Vagina (tissue), 2 donors: ENCODE results near the gene GABRA5. TPM values are rescaled to one million over a fixed set of nuclear protein-coding genes. Genes with fewer than 3 reads are reported as not detected.

Experiments used
- DNase-seq, 2 donors: peaks; one replicate each; pipeline ENCODE4 v3.0.0-alpha.2; 2017; ENCODE audit errors: extremely low spot score in 2 of 2
- H3K27ac ChIP-seq: fragments of 200-600 bp; sonication (generic); one replicate; pipeline ENCODE4 v1.5.1; 2019
- H3K27me3 ChIP-seq: fragments of 200-600 bp; sonication (generic); one replicate; pipeline ENCODE4 v1.5.1; 2019
- H3K36me3 ChIP-seq, 2 donors: fragments of 200-600 bp; sonication (generic); one replicate each; pipeline ENCODE4 v1.5.1; 2017 to 2019
- H3K4me1 ChIP-seq: fragments of 200-600 bp; sonication (generic); one replicate; pipeline ENCODE4 v1.5.1; 2019
- H3K4me3 ChIP-seq, 2 donors: fragments of 200-600 bp; sonication (generic); 1 replicate in 1 of 2; 2 replicates in 1 of 2; pipeline ENCODE4 v1.5.1; 2016 to 2019
- H3K9me3 ChIP-seq: fragments of 200-600 bp; sonication (generic); one replicate; pipeline ENCODE4 v1.5.1; 2019
- CTCF ChIP-seq, 3 experiments: fragments of 450-650 bp in 2 of 3; fragments of 200-600 bp in 1 of 3; sonication (generic) in 1 of 3; IDR thresholded peaks; one replicate each; pipeline ENCODE4 v1.5.1; 2017 to 2019; ENCODE audit warnings: antibody characterized with exemption in 3 of 3, mild to moderate bottlenecking in 2 of 3, moderate library complexity in 2 of 3
- POLR2A ChIP-seq, 2 donors: fragments of 450-650 bp; IDR thresholded peaks; one replicate each; pipeline ENCODE4 v1.6.1; 2017; ENCODE audit warnings: antibody characterized with exemption in 2 of 2, mild to moderate bottlenecking in 2 of 2, moderate library complexity in 2 of 2
- POLR2AphosphoS5 ChIP-seq, 2 donors: sonication (generic); formaldehyde crosslinking; IDR thresholded peaks; one replicate each; pipeline ENCODE4 v1.9.0; 2017; ENCODE audit warnings: antibody characterized with exemption in 2 of 2, mild to moderate bottlenecking in 2 of 2, low read depth in 1 of 2; ENCODE audit not compliant: insufficient read depth in 1 of 2
- intact Hi-C: fragments of 100-400 bp; cut with DNase I; formaldehyde crosslinking; loops from one replicate; pipeline ENCODE4 v1.15.1; 2023
- total RNA-seq: library from RNA; depleted of rRNA; stranded (reverse); fragments of >200 nt; gene quantifications from one replicate; pipeline ENCODE4 v1.2.3, GENCODE V29; 2016

The GABRA5 gene
- total RNA-seq, 1 donor from 2014 or later: not detected

GRCh38 chr15:26939398-26939797 is 72.5 kb downstream of the GABRA5 start:
- Histone ChIP-seq H3K27me3 (no peaks in the 10 kb centered on the region), H3K9me3 (no peaks in the 10 kb centered on the region), H3K36me3 (no peaks in the 10 kb centered on the region), H3K4me1 (no peaks in the 10 kb centered on the region), H3K4me3 (no peak overlapping the region), H3K27ac (no peak overlapping the region)
- no peak for TF ChIP-seq POLR2A (IDR thresholded peaks at IDR 0.05)
- no peak for TF ChIP-seq CTCF (IDR thresholded peaks at IDR 0.05)
- no peak for TF ChIP-seq POLR2AphosphoS5 (IDR thresholded peaks at IDR 0.05; ENCODE audit: insufficient read depth in 1 of 2, low read depth in 1 of 2)
- intact Hi-C loops: no loop called here
- DNase-seq: no peak

- Histone ChIP-seq H3K36me3 (no peaks in the 10 kb centered on the region), H3K4me3 (no peak overlapping the region), H3K27me3 (no peaks in the 10 kb centered on the region), H3K9me3 (no peaks in the 10 kb centered on the region), H3K4me1 (no peaks in the 10 kb centered on the region), H3K27ac (no peak overlapping the region)
- intact Hi-C loops: no loop called here
- TF ChIP-seq POLR2A (IDR thresholded peaks at IDR 0.05) (no peak), POLR2AphosphoS5 (IDR thresholded peaks at IDR 0.05; ENCODE audit: insufficient read depth in 1 of 2, low read depth in 1 of 2) (no peak), CTCF (IDR thresholded peaks at IDR 0.05) (no peak)
- no peak for DNase-seq
Measured at GRCh38 chr15:26941489-26941888, 74.6 kb downstream of the GABRA5 start.

GRCh38 chr15:26943866-26944265 is 77.0 kb downstream of the GABRA5 start:
- Histone ChIP-seq H3K9me3 (no peaks in the 10 kb centered on the region), H3K36me3 (no peaks in the 10 kb centered on the region), H3K4me1 (no peaks in the 10 kb centered on the region), H3K4me3 (no peak overlapping the region), H3K27me3 (no peaks in the 10 kb centered on the region), H3K27ac (no peak overlapping the region)
- intact Hi-C loops: no loop called here
- TF ChIP-seq CTCF (IDR thresholded peaks at IDR 0.05): no peak
- no peak for TF ChIP-seq POLR2A (IDR thresholded peaks at IDR 0.05)
- no peak for TF ChIP-seq POLR2AphosphoS5 (IDR thresholded peaks at IDR 0.05; ENCODE audit: insufficient read depth in 1 of 2, low read depth in 1 of 2)
- no peak for DNase-seq

- Histone ChIP-seq H3K4me3 (no peak overlapping the region), H3K27me3 (no peaks in the 10 kb centered on the region), H3K4me1 (no peaks in the 10 kb centered on the region), H3K27ac (no peak overlapping the region), H3K9me3 (no peaks in the 10 kb centered on the region), H3K36me3 (no peaks in the 10 kb centered on the region)
- no peak for TF ChIP-seq CTCF (IDR thresholded peaks at IDR 0.05)
- TF ChIP-seq POLR2A (IDR thresholded peaks at IDR 0.05): no peak
- TF ChIP-seq POLR2AphosphoS5 (IDR thresholded peaks at IDR 0.05; ENCODE audit: insufficient read depth in 1 of 2, low read depth in 1 of 2): no peak
- DNase-seq: no peak
- intact Hi-C loops: no loop called here
Measured at GRCh38 chr15:26945046-26945445, 78.2 kb downstream of the GABRA5 start.

GRCh38 chr15:26950001-26950400 is 83.1 kb downstream of the GABRA5 start:
- TF ChIP-seq CTCF (IDR thresholded peaks at IDR 0.05) (no peak), POLR2AphosphoS5 (IDR thresholded peaks at IDR 0.05; ENCODE audit: insufficient read depth in 1 of 2, low read depth in 1 of 2) (no peak), POLR2A (IDR thresholded peaks at IDR 0.05) (no peak)
- Histone ChIP-seq H3K9me3 (no peaks in the 10 kb centered on the region), H3K4me1 (no peaks in the 10 kb centered on the region), H3K36me3 (no peaks in the 10 kb centered on the region), H3K4me3 (no peak overlapping the region), H3K27me3 (no peaks in the 10 kb centered on the region), H3K27ac (no peak overlapping the region)
- no peak for DNase-seq
- intact Hi-C loops: no loop called here
